ENCODE data around the gene AVPR2.

- TF ChIP-seq, protein P1, sequence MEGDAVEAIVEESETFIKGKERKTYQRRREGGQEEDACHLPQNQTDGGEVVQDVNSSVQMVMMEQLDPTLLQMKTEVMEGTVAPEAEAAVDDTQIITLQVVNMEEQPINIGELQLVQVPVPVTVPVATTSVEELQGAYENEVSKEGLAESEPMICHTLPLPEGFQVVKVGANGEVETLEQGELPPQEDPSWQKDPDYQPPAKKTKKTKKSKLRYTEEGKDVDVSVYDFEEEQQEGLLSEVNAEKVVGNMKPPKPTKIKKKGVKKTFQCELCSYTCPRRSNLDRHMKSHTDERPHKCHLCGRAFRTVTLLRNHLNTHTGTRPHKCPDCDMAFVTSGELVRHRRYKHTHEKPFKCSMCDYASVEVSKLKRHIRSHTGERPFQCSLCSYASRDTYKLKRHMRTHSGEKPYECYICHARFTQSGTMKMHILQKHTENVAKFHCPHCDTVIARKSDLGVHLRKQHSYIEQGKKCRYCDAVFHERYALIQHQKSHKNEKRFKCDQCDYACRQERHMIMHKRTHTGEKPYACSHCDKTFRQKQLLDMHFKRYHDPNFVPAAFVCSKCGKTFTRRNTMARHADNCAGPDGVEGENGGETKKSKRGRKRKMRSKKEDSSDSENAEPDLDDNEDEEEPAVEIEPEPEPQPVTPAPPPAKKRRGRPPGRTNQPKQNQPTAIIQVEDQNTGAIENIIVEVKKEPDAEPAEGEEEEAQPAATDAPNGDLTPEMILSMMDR (IDR thresholded peaks at IDR 0.05; ENCODE audit: borderline replicate concordance, extremely low read depth, low read length, poor library complexity, severe bottlenecking) = peak; percentile 83
- TF ChIP-seq EZH2 (IDR thresholded peaks at IDR 0.05; ENCODE audit: borderline replicate concordance, low read depth, low read length, severe bottlenecking) = no peak
Measured at GRCh38 chrX:153953342-153953830, 48.9 kb downstream of the AVPR2 start.

Data from DND-41 (cell line).